Panc1 (cell line): Measurements from ENCODE around the gene PARD3. TPM values are rescaled to one million over a fixed set of nuclear protein-coding genes. Genes with fewer than 3 reads are reported as not detected.

ENCODE experiments used
- ATAC-seq: fragments of 200-7000 bp; cut with Tn5 transposase; 2 replicates; pipeline ENCODE4 v1.9.1; 2020; ENCODE audit warnings: mild to moderate bottlenecking, moderate library complexity
- BruUV-seq: library from RNA; stranded (reverse); fragments of 400-500 nt; replicated peaks from 2 replicates; lab custom pipeline; 2021; lab: Mats Ljungman, UMichigan
- CTCF ChIA-PET: fragments of 300-600 bp; sonication (Branson Sonifier 250); formaldehyde crosslinking; loops from one replicate; lab custom pipeline; 2022; ENCODE audit warnings: antibody characterized with exemption; lab: Charles Lee
- POLR2A ChIA-PET: fragments of 300-600 bp; sonication (Branson Sonifier 250); formaldehyde crosslinking; loops from one replicate; lab custom pipeline; 2022; ENCODE audit warnings: antibody characterized with exemption; lab: Charles Lee
- DNase-seq: peaks from one replicate; pipeline ENCODE4 v3.0.0-alpha.2; 2010; ENCODE audit warnings: low read depth, low spot score
- H3K27ac ChIP-seq: 2 replicates; pipeline ENCODE4 v1.5.1; 2011; ENCODE audit warnings: mild to moderate bottlenecking, low read length, inconsistent platforms
- H3K27me3 ChIP-seq: fragments of 200-500 bp; sonication (Bioruptor generic); 2 replicates; pipeline ENCODE4 v1.6.0; 2014; ENCODE audit warnings: low read length, inconsistent platforms; ENCODE audit not compliant: control insufficient read depth, insufficient read depth
- H3K36me3 ChIP-seq: fragments of 200-500 bp; sonication (Bioruptor generic); 2 replicates; pipeline ENCODE4 v1.5.1; 2014; ENCODE audit warnings: inconsistent platforms, mild to moderate bottlenecking, low read length, moderate library complexity; ENCODE audit not compliant: control insufficient read depth, insufficient read depth
- H3K4me1 ChIP-seq: 2 replicates; pipeline ENCODE4 v1.5.1; 2011; ENCODE audit warnings: inconsistent platforms, mild to moderate bottlenecking, low read length, moderate library complexity; ENCODE audit not compliant: control insufficient read depth, insufficient read depth
- H3K4me3 ChIP-seq, 2 experiments: 2 replicates each; pipeline ENCODE4 v1.5.1; 2011 to 2012; ENCODE audit warnings: low read depth in 2 of 2, low read length in 2 of 2, mild to moderate bottlenecking in 2 of 2, inconsistent platforms in 1 of 2, moderate library complexity in 1 of 2
- H3K9me3 ChIP-seq: fragments of 200-500 bp; sonication (Bioruptor generic); 2 replicates; pipeline ENCODE4 v1.5.1; 2014; ENCODE audit warnings: low read depth, mild to moderate bottlenecking, inconsistent platforms, low read length, moderate library complexity; ENCODE audit not compliant: control insufficient read depth, insufficient read depth
- CTCF ChIP-seq: fragments of 450-650 bp; IDR thresholded peaks from 2 replicates; pipeline ENCODE4 v1.5.1; 2017; ENCODE audit warnings: mild to moderate bottlenecking
- POLR2AphosphoS5 ChIP-seq: IDR thresholded peaks from 2 replicates; pipeline ENCODE4 v1.6.1; 2012; ENCODE audit warnings: mild to moderate bottlenecking, low read depth, low read length, moderate library complexity
- SIN3A ChIP-seq: IDR thresholded peaks from 2 replicates; pipeline ENCODE4 v1.6.1; 2012; ENCODE audit warnings: low read depth, mild to moderate bottlenecking, low read length, moderate library complexity, borderline replicate concordance; ENCODE audit not compliant: insufficient read depth
- TCF7L2 ChIP-seq: IDR thresholded peaks from 2 replicates; pipeline ENCODE4 v1.6.1; 2011; ENCODE audit warnings: mild to moderate bottlenecking, low read depth, low read length, inconsistent platforms
- in situ Hi-C: cut with HindIII; loops from 2 replicates; pipeline ENCODE4 v1.10.0; 2016; ENCODE audit warnings: low sequenced_read_pairs, low pct_unique_long_range_greater_than_20kb
- intact Hi-C: fragments of 100-400 bp; cut with micrococcal nuclease; formaldehyde crosslinking; loops from one replicate; pipeline ENCODE4 v1.10.0; 2022; ENCODE audit not compliant: unreplicated experiment
- total RNA-seq: library from RNA; stranded (reverse); gene quantifications from one replicate; pipeline ENCODE4 v1.2.1, GENCODE V29; 2021; ENCODE audit not compliant: unreplicated experiment
- TF ChIP-seq, protein P1 (sequence below), 2 experiments: IDR thresholded peaks; 2 replicates each; pipeline ENCODE4 v1.6.1; 2011 to 2012; ENCODE audit warnings: low read depth in 2 of 2, control low read depth in 1 of 2, low read length in 1 of 2, mild to moderate bottlenecking in 1 of 2, moderate library complexity in 1 of 2; ENCODE audit not compliant: insufficient read depth in 1 of 2

PARD3 gene
- total RNA-seq, 1 experiment from 2014 or later = 29.8 TPM

DNA sequence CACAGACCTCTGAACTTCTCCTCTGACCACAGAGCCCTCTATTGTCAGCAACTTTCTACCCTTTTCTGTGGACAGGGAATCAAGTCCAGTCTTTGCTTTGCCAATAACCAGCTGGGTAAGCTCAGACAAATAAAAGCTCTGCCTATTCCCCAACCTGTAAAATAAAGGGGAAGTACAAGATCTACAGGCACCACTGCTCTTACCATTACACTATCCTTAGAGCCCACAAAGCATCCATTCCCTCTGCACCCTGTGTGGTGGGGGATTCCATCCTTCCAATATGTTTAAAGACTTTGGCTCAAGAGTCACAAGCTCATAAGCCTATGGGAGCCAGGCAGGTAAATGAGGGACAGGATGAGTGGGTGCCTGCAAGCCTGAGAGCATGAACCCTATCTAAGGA lies 88.2 kb downstream of the PARD3 start:
- H3K4me1 ChIP-seq = peaks cover 10% of the 10 kb centered on the region
- no peak overlapping the region for H3K4me3 ChIP-seq
- DNase-seq = no peak
- intact Hi-C loops = no loop called here
- TF ChIP-seq, protein P1, sequence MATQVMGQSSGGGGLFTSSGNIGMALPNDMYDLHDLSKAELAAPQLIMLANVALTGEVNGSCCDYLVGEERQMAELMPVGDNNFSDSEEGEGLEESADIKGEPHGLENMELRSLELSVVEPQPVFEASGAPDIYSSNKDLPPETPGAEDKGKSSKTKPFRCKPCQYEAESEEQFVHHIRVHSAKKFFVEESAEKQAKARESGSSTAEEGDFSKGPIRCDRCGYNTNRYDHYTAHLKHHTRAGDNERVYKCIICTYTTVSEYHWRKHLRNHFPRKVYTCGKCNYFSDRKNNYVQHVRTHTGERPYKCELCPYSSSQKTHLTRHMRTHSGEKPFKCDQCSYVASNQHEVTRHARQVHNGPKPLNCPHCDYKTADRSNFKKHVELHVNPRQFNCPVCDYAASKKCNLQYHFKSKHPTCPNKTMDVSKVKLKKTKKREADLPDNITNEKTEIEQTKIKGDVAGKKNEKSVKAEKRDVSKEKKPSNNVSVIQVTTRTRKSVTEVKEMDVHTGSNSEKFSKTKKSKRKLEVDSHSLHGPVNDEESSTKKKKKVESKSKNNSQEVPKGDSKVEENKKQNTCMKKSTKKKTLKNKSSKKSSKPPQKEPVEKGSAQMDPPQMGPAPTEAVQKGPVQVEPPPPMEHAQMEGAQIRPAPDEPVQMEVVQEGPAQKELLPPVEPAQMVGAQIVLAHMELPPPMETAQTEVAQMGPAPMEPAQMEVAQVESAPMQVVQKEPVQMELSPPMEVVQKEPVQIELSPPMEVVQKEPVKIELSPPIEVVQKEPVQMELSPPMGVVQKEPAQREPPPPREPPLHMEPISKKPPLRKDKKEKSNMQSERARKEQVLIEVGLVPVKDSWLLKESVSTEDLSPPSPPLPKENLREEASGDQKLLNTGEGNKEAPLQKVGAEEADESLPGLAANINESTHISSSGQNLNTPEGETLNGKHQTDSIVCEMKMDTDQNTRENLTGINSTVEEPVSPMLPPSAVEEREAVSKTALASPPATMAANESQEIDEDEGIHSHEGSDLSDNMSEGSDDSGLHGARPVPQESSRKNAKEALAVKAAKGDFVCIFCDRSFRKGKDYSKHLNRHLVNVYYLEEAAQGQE (IDR thresholded peaks at IDR 0.05; ENCODE audit: insufficient read depth in 1 of 2, low read depth in 2 of 2, low read length in 1 of 2) = no peak
- TF ChIP-seq TCF7L2 (no peak), SIN3A (no peak), CTCF (no peak), POLR2AphosphoS5 (no peak)
- POLR2A ChIA-PET = no interaction called here
- CTCF ChIA-PET = no interaction called here
- no peaks in the 10 kb centered on the region for H3K36me3 ChIP-seq
- BruUV-seq = no TSS peak
- H3K9me3 ChIP-seq = no peaks in the 10 kb centered on the region
- H3K27ac ChIP-seq = no peak overlapping the region
- in situ Hi-C loops = no loop called here
- ATAC-seq = no peak
- H3K27me3 ChIP-seq = no peaks in the 10 kb centered on the region

- H3K27ac ChIP-seq = no peak overlapping the region
- POLR2A ChIA-PET = no interaction called here
- TF ChIP-seq POLR2AphosphoS5 = no peak
- peak; percentile 67 for TF ChIP-seq CTCF
- H3K4me1 ChIP-seq = peaks cover 16% of the 10 kb centered on the region
- DNase-seq (no peak), ATAC-seq (peak; percentile 88)
- CTCF ChIA-PET = interaction anchor here (0.8 to 1.0 kb wide), 2 partner anchors 68 to 237 kb away, joined by 3 to 6 read pairs; no protein-coding TSS in a partner anchor
- intact Hi-C loops (no loop called here), in situ Hi-C loops (no loop called here)
- H3K27me3 ChIP-seq = no peaks in the 10 kb centered on the region
- H3K36me3 ChIP-seq = no peaks in the 10 kb centered on the region
- peak overlapping the region in 1 of 2 experiments; percentile 26; a peak in 2 of 4 replicates for H3K4me3 ChIP-seq
- H3K9me3 ChIP-seq = no peaks in the 10 kb centered on the region
- BruUV-seq = no TSS peak
These were observed 91.3 kb downstream of the PARD3 start for GRCh38 chr10:34723750-34724149.

DNA sequence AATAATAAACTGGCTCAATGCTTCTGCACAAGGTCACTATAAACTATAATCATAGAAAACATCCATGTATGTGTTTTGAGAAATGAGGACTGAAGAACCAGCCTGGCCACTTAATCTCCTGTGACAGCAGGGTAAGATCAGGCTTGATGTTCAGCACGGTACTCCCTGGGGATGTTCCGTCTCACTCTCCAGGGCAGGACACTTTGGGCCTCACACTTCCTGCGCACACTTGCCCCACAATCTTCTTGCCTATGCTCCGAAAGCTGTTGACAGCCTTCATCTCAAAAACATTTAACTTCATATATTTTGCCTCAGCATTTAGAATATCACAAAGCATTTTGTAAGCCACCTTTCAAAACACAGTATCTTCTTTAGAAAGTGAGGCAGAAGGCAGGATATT lies 92.7 kb downstream of the PARD3 start:
- in situ Hi-C loops = no loop called here
- H3K4me3 ChIP-seq = no peak overlapping the region
- no peak for ATAC-seq
- no peak overlapping the region for H3K27ac ChIP-seq
- no peaks in the 10 kb centered on the region for H3K27me3 ChIP-seq
- TF ChIP-seq, protein P1 (IDR thresholded peaks at IDR 0.05; ENCODE audit: insufficient read depth in 1 of 2, low read depth in 2 of 2, low read length in 1 of 2) = no peak
- TF ChIP-seq SIN3A = no peak
- no peak for TF ChIP-seq TCF7L2
- no peak for TF ChIP-seq CTCF
- TF ChIP-seq POLR2AphosphoS5 = no peak
- BruUV-seq = no TSS peak
- no peak for DNase-seq
- intact Hi-C loops = no loop called here
- H3K36me3 ChIP-seq = no peaks in the 10 kb centered on the region
- ChIA-PET CTCF (no interaction called here), POLR2A (no interaction called here)
- peaks cover 12% of the 10 kb centered on the region for H3K4me1 ChIP-seq
- H3K9me3 ChIP-seq = no peaks in the 10 kb centered on the region
